ENCODE data around the gene ELOVL7. TPM values are rescaled to one million over a fixed set of nuclear protein-coding genes. Genes with fewer than 3 reads are reported as not detected.
"Not testable (repeated sequence)": the region's sequence is repeated elsewhere in the genome, so short reads cannot be mapped to it uniquely, and the experiment has no call there.

The ELOVL7 gene
- total and polyA plus RNA-seq, 2 donors (not counting 1 experiment from before 2014, with no cell fraction given), result under 0.01 to 0.07 TPM

DNA sequence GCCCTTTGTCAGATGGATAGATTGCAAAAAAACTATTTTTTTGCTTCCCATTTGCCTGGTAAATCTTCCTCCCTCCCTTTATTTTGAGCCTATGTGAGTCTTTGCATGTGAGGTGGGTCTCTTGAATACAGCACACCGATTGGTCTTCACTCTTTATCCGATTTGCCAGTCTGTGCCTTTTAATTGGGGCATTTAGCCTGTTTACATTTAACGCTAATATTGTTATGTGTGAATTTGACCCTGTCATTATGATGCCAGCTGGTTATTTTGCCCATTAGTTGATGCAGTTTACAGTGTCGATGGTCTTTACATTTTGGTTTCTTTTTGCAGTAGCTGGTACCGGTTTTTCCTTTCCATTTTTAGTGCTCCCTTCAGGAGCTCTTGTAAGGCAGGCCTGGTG lies 131.1 kb downstream of the ELOVL7 start:
- DNase-seq (ENCODE audit: low read depth in 2 of 2), result no peak
- no peak for TF ChIP-seq EZH2 (IDR thresholded peaks at IDR 0.05; ENCODE audit: low read length, missing control alignments)
- TF ChIP-seq, protein P1, sequence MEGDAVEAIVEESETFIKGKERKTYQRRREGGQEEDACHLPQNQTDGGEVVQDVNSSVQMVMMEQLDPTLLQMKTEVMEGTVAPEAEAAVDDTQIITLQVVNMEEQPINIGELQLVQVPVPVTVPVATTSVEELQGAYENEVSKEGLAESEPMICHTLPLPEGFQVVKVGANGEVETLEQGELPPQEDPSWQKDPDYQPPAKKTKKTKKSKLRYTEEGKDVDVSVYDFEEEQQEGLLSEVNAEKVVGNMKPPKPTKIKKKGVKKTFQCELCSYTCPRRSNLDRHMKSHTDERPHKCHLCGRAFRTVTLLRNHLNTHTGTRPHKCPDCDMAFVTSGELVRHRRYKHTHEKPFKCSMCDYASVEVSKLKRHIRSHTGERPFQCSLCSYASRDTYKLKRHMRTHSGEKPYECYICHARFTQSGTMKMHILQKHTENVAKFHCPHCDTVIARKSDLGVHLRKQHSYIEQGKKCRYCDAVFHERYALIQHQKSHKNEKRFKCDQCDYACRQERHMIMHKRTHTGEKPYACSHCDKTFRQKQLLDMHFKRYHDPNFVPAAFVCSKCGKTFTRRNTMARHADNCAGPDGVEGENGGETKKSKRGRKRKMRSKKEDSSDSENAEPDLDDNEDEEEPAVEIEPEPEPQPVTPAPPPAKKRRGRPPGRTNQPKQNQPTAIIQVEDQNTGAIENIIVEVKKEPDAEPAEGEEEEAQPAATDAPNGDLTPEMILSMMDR (conservative IDR thresholded peaks at IDR 0.05 in 1 of 2, IDR thresholded peaks at IDR 0.05 in 1 of 2; ENCODE audit: low read depth in 1 of 2, low read length in 2 of 2), result no peak
- Histone ChIP-seq H3K27me3 (ENCODE audit: control insufficient read depth, insufficient read depth, low read length) (no peaks in the 10 kb centered on the region), H3K27ac (ENCODE audit: insufficient read depth, low read length) (no peak overlapping the region), H3K4me2 (ENCODE audit: extremely low read depth, insufficient read depth, low read length) (no peak overlapping the region), H4K20me1 (ENCODE audit: control insufficient read depth, extremely low read depth, insufficient read depth, low read length) (no peaks in the 10 kb centered on the region), H3K9ac (ENCODE audit: insufficient read depth, low read length) (no peak overlapping the region), H2AFZ (ENCODE audit: low read length) (no peak overlapping the region), H3K4me1 (ENCODE audit: control insufficient read depth, extremely low read depth, insufficient read depth, low read length) (no peaks in the 10 kb centered on the region), H3K9me3 (ENCODE audit: control insufficient read depth, insufficient read depth, low read depth, low read length) (no peaks in the 10 kb centered on the region), H3K79me2 (ENCODE audit: control insufficient read depth, insufficient read depth, low read length) (no peaks in the 10 kb centered on the region), H3K36me3 (ENCODE audit: control insufficient read depth, insufficient read depth, low read length) (no peaks in the 10 kb centered on the region), H3K4me3 (replicated peaks in 1 of 4; ENCODE audit: control extremely low read depth in 1 of 4, insufficient read depth in 1 of 4, low read depth in 3 of 4, low read length in 4 of 4) (no peak overlapping the region)

DNA sequence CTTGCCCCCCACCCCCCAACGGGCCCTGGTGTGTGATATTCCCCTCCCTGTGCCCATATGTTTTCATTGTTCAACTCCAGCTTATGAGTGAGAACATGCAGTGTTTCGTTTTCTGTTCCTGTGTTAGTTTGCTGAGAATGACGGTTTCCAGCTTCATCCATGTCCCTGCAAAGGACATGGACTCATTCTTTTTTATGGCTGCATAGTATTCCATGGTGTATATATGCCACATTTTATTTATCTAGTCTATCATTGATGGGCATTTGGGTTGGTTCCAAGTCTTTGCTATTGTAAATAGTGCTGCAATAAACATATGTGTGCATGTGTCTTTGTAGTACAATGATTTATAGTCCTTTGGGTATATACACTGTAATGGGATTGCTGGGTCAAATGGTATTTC lies 132.2 kb downstream of the ELOVL7 start:
- H3K4me3 ChIP-seq (replicated peaks in 1 of 4; ENCODE audit: control extremely low read depth in 1 of 4, insufficient read depth in 1 of 4, low read depth in 3 of 4, low read length in 4 of 4); H3K9ac ChIP-seq (ENCODE audit: insufficient read depth, low read length): not testable (repeated sequence)

DNA sequence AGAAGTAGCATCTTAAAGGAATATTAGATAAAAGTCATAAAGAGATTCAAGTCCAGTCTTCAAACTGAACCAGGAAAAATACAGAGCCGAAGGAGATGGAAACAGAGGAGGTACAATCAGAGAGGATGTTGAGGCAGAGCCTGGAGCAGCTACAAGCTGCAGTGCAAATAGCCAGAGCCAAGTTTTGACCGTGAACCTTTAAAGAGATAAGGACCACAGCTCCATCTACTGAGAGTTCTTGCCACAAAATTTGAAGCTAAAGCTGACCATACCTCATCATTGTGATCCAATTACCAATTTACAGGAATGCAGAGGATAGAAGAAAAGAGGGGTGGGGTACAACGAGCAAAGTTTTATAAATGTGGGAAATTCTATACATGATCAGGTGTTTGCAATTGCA lies 133.7 kb downstream of the ELOVL7 start:
- no peaks in the 10 kb centered on the region for H3K9me3 ChIP-seq (ENCODE audit: control insufficient read depth, insufficient read depth, low read depth, low read length)
- H3K4me1 ChIP-seq (ENCODE audit: control insufficient read depth, extremely low read depth, insufficient read depth, low read length), result no peaks in the 10 kb centered on the region
- no peaks in the 10 kb centered on the region for H4K20me1 ChIP-seq (ENCODE audit: control insufficient read depth, extremely low read depth, insufficient read depth, low read length)
- no peak overlapping the region for H3K27ac ChIP-seq (ENCODE audit: insufficient read depth, low read length)
- no peak overlapping the region for H3K4me3 ChIP-seq (replicated peaks in 1 of 4; ENCODE audit: control extremely low read depth in 1 of 4, insufficient read depth in 1 of 4, low read depth in 3 of 4, low read length in 4 of 4)
- H3K36me3 ChIP-seq (ENCODE audit: control insufficient read depth, insufficient read depth, low read length), result no peaks in the 10 kb centered on the region
- H2AFZ ChIP-seq (ENCODE audit: low read length), result no peak overlapping the region
- no peak for DNase-seq (ENCODE audit: low read depth in 2 of 2)
- H3K4me2 ChIP-seq (ENCODE audit: extremely low read depth, insufficient read depth, low read length), result no peak overlapping the region
- no peak overlapping the region for H3K9ac ChIP-seq (ENCODE audit: insufficient read depth, low read length)
- TF ChIP-seq, protein P1 (conservative IDR thresholded peaks at IDR 0.05 in 1 of 2, IDR thresholded peaks at IDR 0.05 in 1 of 2; ENCODE audit: low read depth in 1 of 2, low read length in 2 of 2), result no peak
- TF ChIP-seq EZH2 (IDR thresholded peaks at IDR 0.05; ENCODE audit: low read length, missing control alignments), result no peak
- no peaks in the 10 kb centered on the region for H3K27me3 ChIP-seq (ENCODE audit: control insufficient read depth, insufficient read depth, low read length)
- H3K79me2 ChIP-seq (ENCODE audit: control insufficient read depth, insufficient read depth, low read length), result no peaks in the 10 kb centered on the region

More for the DNA sequence above, 132.2 kb downstream of the ELOVL7 start:
- not testable (repeated sequence) for H3K9me3 ChIP-seq (ENCODE audit: control insufficient read depth, insufficient read depth, low read depth, low read length); H3K27me3 ChIP-seq (ENCODE audit: control insufficient read depth, insufficient read depth, low read length); DNase-seq (ENCODE audit: low read depth in 2 of 2); H3K4me2 ChIP-seq (ENCODE audit: extremely low read depth, insufficient read depth, low read length); H3K27ac ChIP-seq (ENCODE audit: insufficient read depth, low read length); H3K79me2 ChIP-seq (ENCODE audit: control insufficient read depth, insufficient read depth, low read length); H3K4me1 ChIP-seq (ENCODE audit: control insufficient read depth, extremely low read depth, insufficient read depth, low read length); H3K36me3 ChIP-seq (ENCODE audit: control insufficient read depth, insufficient read depth, low read length); H4K20me1 ChIP-seq (ENCODE audit: control insufficient read depth, extremely low read depth, insufficient read depth, low read length); H2AFZ ChIP-seq (ENCODE audit: low read length)

Data from fibroblast of lung (primary cell).